Fibroblast of lung (primary cell): ENCODE results near the gene LTBP1. TPM values are rescaled to one million over a fixed set of nuclear protein-coding genes. Genes with fewer than 3 reads are reported as not detected.

ENCODE experiments used
- DNase-seq, 2 donors: peaks; one replicate each; pipeline versions ENCODE4 v3.0.0 to v3.0.0-alpha.2; 2010; ENCODE audit warnings: low read depth in 2 of 2
- H2AFZ ChIP-seq: 2 replicates; pipeline ENCODE4 v1.5.1; 2012; ENCODE audit warnings: low read length, control low read depth, inconsistent platforms
- H3K27ac ChIP-seq: 2 replicates; pipeline ENCODE4 v1.5.1; 2011; ENCODE audit warnings: low read length, control low read depth; ENCODE audit not compliant: insufficient read depth
- H3K27me3 ChIP-seq: 2 replicates; pipeline ENCODE4 v1.5.1; 2011; ENCODE audit warnings: mild to moderate bottlenecking, low read length; ENCODE audit not compliant: control insufficient read depth, insufficient read depth
- H3K36me3 ChIP-seq: 2 replicates; pipeline ENCODE4 v1.5.1; 2011; ENCODE audit warnings: low read length; ENCODE audit not compliant: control insufficient read depth, insufficient read depth
- H3K4me1 ChIP-seq: 2 replicates; pipeline ENCODE4 v1.5.1; 2011; ENCODE audit warnings: low read length; ENCODE audit not compliant: control insufficient read depth, insufficient read depth; ENCODE audit errors: extremely low read depth
- H3K4me2 ChIP-seq: 2 replicates; pipeline ENCODE4 v1.5.1; 2011; ENCODE audit warnings: low read length, control low read depth; ENCODE audit not compliant: insufficient read depth; ENCODE audit errors: extremely low read depth
- H3K4me3 ChIP-seq, 4 experiments: fragments of 200-600 bp in 1 of 4; sonication (generic) in 1 of 4; replicated peaks in 1 of 4; 2 replicates each; pipeline ENCODE4 v1.5.1; 2011 to 2016; ENCODE audit warnings: low read length in 4 of 4, low read depth in 3 of 4, mild to moderate bottlenecking in 3 of 4, control low read depth in 2 of 4, inconsistent platforms in 1 of 4, mixed read lengths in 1 of 4; ENCODE audit not compliant: insufficient read depth in 1 of 4; ENCODE audit errors: control extremely low read depth in 1 of 4
- H3K79me2 ChIP-seq: 2 replicates; pipeline ENCODE4 v1.5.1; 2012; ENCODE audit warnings: mild to moderate bottlenecking, low read length, inconsistent platforms; ENCODE audit not compliant: control insufficient read depth, insufficient read depth
- H3K9ac ChIP-seq: 2 replicates; pipeline ENCODE4 v1.5.1; 2011; ENCODE audit warnings: mild to moderate bottlenecking, low read length, control low read depth; ENCODE audit not compliant: insufficient read depth
- H3K9me3 ChIP-seq: 2 replicates; pipeline ENCODE4 v1.5.1; 2012; ENCODE audit warnings: low read depth, low read length; ENCODE audit not compliant: control insufficient read depth, insufficient read depth
- H4K20me1 ChIP-seq: 2 replicates; pipeline ENCODE4 v1.5.1; 2011; ENCODE audit warnings: low read length; ENCODE audit not compliant: control insufficient read depth, insufficient read depth; ENCODE audit errors: extremely low read depth
- CTCF ChIP-seq, 2 donors: IDR thresholded peaks in 1 of 2; conservative IDR thresholded peaks in 1 of 2; 1 replicate in 1 of 2; 2 replicates in 1 of 2; pipeline ENCODE4 v1.5.1; 2011 to 2012; ENCODE audit warnings: low read length in 2 of 2, control low read depth in 1 of 2, inconsistent platforms in 1 of 2, low read depth in 1 of 2, mild to moderate bottlenecking in 1 of 2
- EZH2 ChIP-seq: IDR thresholded peaks from 2 replicates; pipeline ENCODE4 v1.5.1; 2012; ENCODE audit warnings: low read length, control low read depth, mild to moderate bottlenecking; ENCODE audit errors: missing control alignments
- polyA plus RNA-seq, 2 donors: library from polyadenylated mRNA; depleted of rRNA in 1 of 2; stranded (reverse) in 1 of 2; unstranded in 1 of 2; fragments of >200 nt; gene quantifications; 2 replicates each; pipeline ENCODE4 v1.2.1, GENCODE V29; 2011 to 2012; ENCODE audit warnings: missing spikeins in 1 of 2
- total RNA-seq: library from RNA; depleted of rRNA; stranded (reverse); fragments of >200 nt; gene quantifications from 2 replicates; pipeline ENCODE4 v1.2.1, GENCODE V29; 2014

The LTBP1 gene
- total and polyA plus RNA-seq, 2 donors (not counting 1 experiment from before 2014, with no cell fraction given): 254 to 324 TPM

- H3K79me2 ChIP-seq: no peaks in the 10 kb centered on the region
- no peak overlapping the region for H3K9ac ChIP-seq
- peaks cover 11% of the 10 kb centered on the region for H3K36me3 ChIP-seq
- no peaks in the 10 kb centered on the region for H4K20me1 ChIP-seq
- TF ChIP-seq CTCF (conservative IDR thresholded peaks at IDR 0.05 in 1 of 2, IDR thresholded peaks at IDR 0.05 in 1 of 2; ENCODE audit: low read depth in 1 of 2, low read length in 2 of 2) (no peak), EZH2 (no peak)
- H3K9me3 ChIP-seq: no peaks in the 10 kb centered on the region
- H3K4me3 ChIP-seq: no peak overlapping the region
- no peaks in the 10 kb centered on the region for H3K27me3 ChIP-seq
- no peak overlapping the region for H2AFZ ChIP-seq
- no peak for DNase-seq
- H3K4me2 ChIP-seq: no peak overlapping the region
- H3K27ac ChIP-seq: no peak overlapping the region
- H3K4me1 ChIP-seq: no peaks in the 10 kb centered on the region
Observed at GRCh38 chr2:33301355-33301754, 354.6 kb downstream of the LTBP1 start.

GRCh38 chr2:33302348-33302747 lies 355.6 kb downstream of the LTBP1 start:
- Histone ChIP-seq H3K4me2 (no peak overlapping the region), H2AFZ (no peak overlapping the region), H4K20me1 (no peaks in the 10 kb centered on the region), H3K4me3 (no peak overlapping the region), H3K27me3 (no peaks in the 10 kb centered on the region), H3K4me1 (no peaks in the 10 kb centered on the region), H3K27ac (no peak overlapping the region), H3K36me3 (peaks cover 11% of the 10 kb centered on the region), H3K9me3 (no peaks in the 10 kb centered on the region), H3K79me2 (no peaks in the 10 kb centered on the region), H3K9ac (no peak overlapping the region)
- TF ChIP-seq CTCF (conservative IDR thresholded peaks at IDR 0.05 in 1 of 2, IDR thresholded peaks at IDR 0.05 in 1 of 2; ENCODE audit: low read depth in 1 of 2, low read length in 2 of 2) (no peak), EZH2 (no peak)
- DNase-seq: no peak

- Histone ChIP-seq H3K9me3 (no peaks in the 10 kb centered on the region), H2AFZ (no peak overlapping the region), H3K4me3 (no peak overlapping the region), H4K20me1 (no peaks in the 10 kb centered on the region), H3K4me2 (no peak overlapping the region), H3K27ac (no peak overlapping the region), H3K36me3 (peaks cover 11% of the 10 kb centered on the region), H3K27me3 (no peaks in the 10 kb centered on the region), H3K4me1 (no peaks in the 10 kb centered on the region), H3K9ac (no peak overlapping the region), H3K79me2 (no peaks in the 10 kb centered on the region)
- TF ChIP-seq EZH2 (no peak), CTCF (conservative IDR thresholded peaks at IDR 0.05 in 1 of 2, IDR thresholded peaks at IDR 0.05 in 1 of 2; ENCODE audit: low read depth in 1 of 2, low read length in 2 of 2) (no peak)
- DNase-seq: no peak
Observed at GRCh38 chr2:33304032-33304864, 357.5 kb downstream of the LTBP1 start.
